GM12878 (cell line): ENCODE measurements around the gene NR1I3. TPM values are rescaled to one million over a fixed set of nuclear protein-coding genes. Genes with fewer than 3 reads are reported as not detected.

Source experiments
- ATAC-seq: fragments of 200-7000 bp; cut with Tn5 transposase; 3 replicates; pipeline ENCODE4 v1.9.1; 2020; ENCODE audit warnings: mild to moderate bottlenecking, moderate library complexity
- BruUV-seq: library from RNA; stranded (reverse); fragments of 400-500 nt; replicated peaks from 2 replicates; lab custom pipeline; 2021; lab: Mats Ljungman, UMichigan
- CTCF ChIA-PET: fragments of 300-600 bp; sonication (Branson Sonifier 250); formaldehyde crosslinking; extraction: SDS; loops from one replicate; lab custom pipeline; 2021; ENCODE audit warnings: inconsistent platforms; lab: Yijun Ruan, JAX
- POLR2A ChIA-PET: fragments of 350-600 bp; formaldehyde crosslinking; extraction: SDS; loops from one replicate; lab custom pipeline; 2021; ENCODE audit warnings: inconsistent platforms; lab: Charles Lee
- RAD21 ChIA-PET: fragments of 300-600 bp; sonication (Branson Sonifier 250); formaldehyde crosslinking; loops from one replicate; lab custom pipeline; 2023; ENCODE audit warnings: antibody characterized with exemption; ENCODE audit not compliant: unreplicated experiment; lab: Charles Lee
- SMC1A ChIA-PET: fragments of 300-600 bp; sonication (Branson Sonifier 250); formaldehyde crosslinking; loops from one replicate; lab custom pipeline; 2023; ENCODE audit not compliant: unreplicated experiment, uncharacterized antibody; lab: Charles Lee
- DNase-seq: peaks from one replicate; pipeline ENCODE4 v3.0.0-alpha.2; 2011; ENCODE audit warnings: low read depth, low spot score
- FAIRE-seq: peaks from 3 replicates; lab custom pipeline; 2011; peaks lifted over from hg19 to GRCh38; lab: Jason Lieb, UNC
- H2AFZ ChIP-seq: 2 replicates; pipeline ENCODE4 v1.6.0; 2011; ENCODE audit warnings: low read depth, low read length, control low read depth; ENCODE audit not compliant: control insufficient read depth
- H3K27ac ChIP-seq: 2 replicates; pipeline ENCODE4 v1.5.1; 2011; ENCODE audit warnings: control low read depth; ENCODE audit not compliant: control insufficient read depth, insufficient read depth
- H3K27me3 ChIP-seq, 2 experiments: replicated peaks in 1 of 2; 2 replicates each; pipeline versions ENCODE4 v1.6.0 to v1.6.1; 2011; ENCODE audit warnings: low read length in 1 of 2; ENCODE audit not compliant: control insufficient read depth in 2 of 2, insufficient read depth in 2 of 2
- H3K36me3 ChIP-seq, 2 experiments: 2 replicates each; pipeline ENCODE4 v1.5.1; 2011; ENCODE audit warnings: low read length in 1 of 2; ENCODE audit not compliant: control insufficient read depth in 2 of 2, insufficient read depth in 2 of 2
- H3K4me1 ChIP-seq: 2 replicates; pipeline ENCODE4 v1.6.1; 2011; ENCODE audit warnings: mild to moderate bottlenecking, low read length, moderate library complexity, mixed read lengths; ENCODE audit not compliant: control insufficient read depth, insufficient read depth
- H3K4me2 ChIP-seq: 2 replicates; pipeline ENCODE4 v1.6.0; 2011; ENCODE audit warnings: control low read depth; ENCODE audit not compliant: control insufficient read depth, insufficient read depth
- H3K4me3 ChIP-seq: fragments of 200-600 bp; sonication (generic); 2 replicates; pipeline ENCODE4 v1.5.1; 2016
- H3K79me2 ChIP-seq: 2 replicates; pipeline ENCODE4 v1.6.0; 2011; ENCODE audit warnings: low read length; ENCODE audit not compliant: control insufficient read depth, insufficient read depth
- H3K9ac ChIP-seq: 2 replicates; pipeline ENCODE4 v1.8.0; 2011; ENCODE audit warnings: low read length, control low read depth, mixed read lengths; ENCODE audit not compliant: control insufficient read depth, insufficient read depth
- H3K9me3 ChIP-seq: replicated peaks from 3 replicates; pipeline ENCODE4 v1.5.1; 2011; ENCODE audit warnings: mild to moderate bottlenecking, low read length; ENCODE audit not compliant: control insufficient read depth, insufficient read depth
- H4K20me1 ChIP-seq: 2 replicates; pipeline ENCODE4 v1.6.0; 2011; ENCODE audit not compliant: control insufficient read depth, insufficient read depth
- BMI1 ChIP-seq: fragments of 450-650 bp; IDR thresholded peaks from 2 replicates; pipeline ENCODE4 v1.6.1; 2016; ENCODE audit warnings: mild to moderate bottlenecking, moderate library complexity, borderline replicate concordance
- CHD1 ChIP-seq: IDR thresholded peaks from 2 replicates; pipeline ENCODE4 v1.6.1; 2012; ENCODE audit warnings: low read depth, low read length, improper control_type of control experiment
- MTA3 ChIP-seq: IDR thresholded peaks from 2 replicates; pipeline ENCODE4 v1.6.1; 2012; ENCODE audit warnings: low read length, inconsistent platforms, borderline replicate concordance
- POU2F2 ChIP-seq: IDR thresholded peaks from 3 replicates; pipeline ENCODE4 v1.6.1; 2011; ENCODE audit warnings: low read depth, mild to moderate bottlenecking, low read length, borderline replicate concordance
- RELA ChIP-seq: fragments of 450-650 bp; IDR thresholded peaks from 2 replicates; pipeline ENCODE4 v1.8.0; 2014; ENCODE audit warnings: borderline replicate concordance; ENCODE audit not compliant: partially characterized antibody
- SPI1 ChIP-seq: IDR thresholded peaks from 2 replicates; pipeline ENCODE4 v1.6.1; 2011; ENCODE audit warnings: low read depth, mild to moderate bottlenecking, low read length, moderate library complexity, borderline replicate concordance; ENCODE audit not compliant: insufficient read depth
- STAT1 ChIP-seq: fragments of 450-650 bp; conservative IDR thresholded peaks from 2 replicates; pipeline ENCODE4 v1.6.1; 2014; ENCODE audit warnings: antibody characterized with exemption, mild to moderate bottlenecking
- USF1 ChIP-seq: IDR thresholded peaks from 2 replicates; pipeline ENCODE4 v1.6.1; 2011; ENCODE audit warnings: borderline replicate concordance, low read depth, mild to moderate bottlenecking, moderate library complexity, mixed read lengths, low read length; ENCODE audit not compliant: insufficient read depth; ENCODE audit errors: extremely low read length
- WGBS: methylation state at CpG from one replicate; pipeline ENCODE4 v1.1.6; 2016; ENCODE audit warnings: low lambda C conversion rate; ENCODE audit not compliant: insufficient replicate concordance, insufficient coverage; ENCODE audit errors: missing lambda C conversion rate; 5-methylcytosine and 5-hydroxymethylcytosine counted together
- in situ Hi-C: fragments of 300-500 bp; cut with MboI; formaldehyde crosslinking; loops from 9 replicates; pipeline ENCODE4 v1.14.3; 2018; ENCODE audit warnings: mixed read lengths
- intact Hi-C: fragments of 100-400 bp; cut with micrococcal nuclease; formaldehyde crosslinking; loops from one replicate; pipeline ENCODE4 v1.14.2; 2022; ENCODE audit not compliant: unreplicated experiment
- polyA plus RNA-seq, 11 experiments: library from polyadenylated mRNA; depleted of rRNA in 4 of 11; unstranded in 6 of 11; stranded (reverse) in 5 of 11; fragments of >200 nt; fragmentation: Nextera tagmentation in 4 of 11; fragmentation: Illumina TruSeq in 1 of 11; extraction: Ambion mirVana in 4 of 11; extraction: Trizol in 1 of 11; gene quantifications; 1 replicate in 1 of 11; 2 replicates in 10 of 11; pipeline versions ENCODE4 v1.2.1 to v1.2.3, GENCODE V29; 2011 to 2016; ENCODE audit warnings: inconsistent platforms in 2 of 11, missing spikeins in 2 of 11, low read depth in 1 of 11
- total RNA-seq, 4 experiments: library from RNA; depleted of rRNA in 3 of 4; stranded (reverse); fragments of >200 nt in 3 of 4; fragmentation: Illumina TruSeq in 1 of 4; extraction: Trizol in 1 of 4; gene quantifications; 2 replicates each; pipeline versions ENCODE4 v1.2.1 to v1.2.3, GENCODE V29; 2013 to 2021

Gene NR1I3
- total and polyA plus RNA-seq, 10 of the 15 experiments (the other 5 are each of a cell fraction or from before 2014, with no cell fraction given) = 0.13 to 0.52 (median 0.24) TPM; not detected in 7

- TF ChIP-seq RELA (no peak), USF1 (no peak)
These were observed 4.3 kb upstream of the NR1I3 start (continued) for GRCh38 chr1:161242313-161242712.

GRCh38 chr1:161241682-161242081 is 3.7 kb upstream of the NR1I3 start:
- no peak for FAIRE-seq
- TF ChIP-seq SPI1 = no peak
- no peak for TF ChIP-seq BMI1
- TF ChIP-seq MTA3 = no peak
- TF ChIP-seq CHD1 = no peak
- TF ChIP-seq POU2F2 = no peak
- TF ChIP-seq STAT1 = no peak
- Histone ChIP-seq H3K36me3 (no peaks in the 10 kb centered on the region), H3K9ac (no peak overlapping the region), H4K20me1 (no peaks in the 10 kb centered on the region), H3K27me3 (no peaks in the 10 kb centered on the region), H3K4me1 (no peaks in the 10 kb centered on the region), H2AFZ (no peak overlapping the region), H3K4me3 (no peak overlapping the region), H3K27ac (no peak overlapping the region), H3K4me2 (no peak overlapping the region), H3K9me3 (no peaks in the 10 kb centered on the region), H3K79me2 (no peaks in the 10 kb centered on the region)
- no TSS peak for BruUV-seq
- ChIA-PET SMC1A (no interaction called here), RAD21 (no interaction called here), POLR2A (interaction anchor here (0.5 to 0.6 kb wide), 2 partner anchors 21 to 29 kb away, joined by 3 to 7 read pairs; no protein-coding TSS in a partner anchor), CTCF (no interaction called here)
- intact Hi-C loops = no loop called here
- ATAC-seq = no peak
- WGBS = 46% methylated on average over 3 of the region's 3 CpGs
- in situ Hi-C loops = no loop called here
- no peak for DNase-seq
